GM18907 (cell line): Measurements from ENCODE around the gene RNF144A.
A peak's percentile ranks its signal among the peaks of the same experiment; 100 is the strongest.

Experiments used
- ATAC-seq: cut with Tn5 transposase; IDR thresholded peaks from one replicate; pipeline ENCODE4 v1.9.1; 2021; ENCODE audit warnings: mild to moderate bottlenecking, moderate library complexity; ENCODE audit not compliant: unreplicated experiment

Gene RNF144A

GRCh38 chr2:6945087-6945813, 28.0 kb downstream of the RNF144A start:
- peak; percentile 91 for ATAC-seq

GRCh38 chr2:6945821-6946220, 28.6 kb downstream of the RNF144A start:
- ATAC-seq = no peak

GRCh38 chr2:6946722-6947121, 29.5 kb downstream of the RNF144A start:
- ATAC-seq = no peak

- ATAC-seq = no peak
These were observed 30.9 kb downstream of the RNF144A start for GRCh38 chr2:6947929-6948676.

GRCh38 chr2:6948677-6949351, 31.6 kb downstream of the RNF144A start:
- ATAC-seq = no peak

- ATAC-seq = no peak
These were observed 33.8 kb downstream of the RNF144A start for GRCh38 chr2:6951046-6951445.

- ATAC-seq = no peak
These were observed 34.9 kb downstream of the RNF144A start for GRCh38 chr2:6952101-6952500.

- ATAC-seq = no peak
These were observed 37.4 kb downstream of the RNF144A start for GRCh38 chr2:6954586-6954985.

- no peak for ATAC-seq
These were observed 38.4 kb downstream of the RNF144A start for GRCh38 chr2:6955511-6956136.

- no peak for ATAC-seq
These were observed 39.4 kb downstream of the RNF144A start for GRCh38 chr2:6956566-6956965.

- ATAC-seq = no peak
These were observed 40.0 kb downstream of the RNF144A start for GRCh38 chr2:6957031-6957714.

- ATAC-seq = no peak
These were observed 40.9 kb downstream of the RNF144A start for GRCh38 chr2:6957910-6958615.

GRCh38 chr2:6958616-6959235, 41.5 kb downstream of the RNF144A start:
- no peak for ATAC-seq

- no peak for ATAC-seq
These were observed 42.5 kb downstream of the RNF144A start for GRCh38 chr2:6959751-6960150.

- no peak for ATAC-seq
These were observed 43.4 kb downstream of the RNF144A start for GRCh38 chr2:6960659-6961058.

- ATAC-seq = no peak
These were observed 46.5 kb downstream of the RNF144A start for GRCh38 chr2:6963727-6964126.

GRCh38 chr2:6965071-6965795, 48.0 kb downstream of the RNF144A start:
- ATAC-seq = no peak

- ATAC-seq = no peak
These were observed 49.3 kb downstream of the RNF144A start for GRCh38 chr2:6966446-6966940.

GRCh38 chr2:6967301-6967700, 50.1 kb downstream of the RNF144A start:
- ATAC-seq = no peak
